ENCODE results near the gene FADS2. TPM values are rescaled to one million over a fixed set of nuclear protein-coding genes. Genes with fewer than 3 reads are reported as not detected.

FADS2 gene
- total and polyA plus RNA-seq, 10 of the 15 experiments (the other 5 are each of a cell fraction or from before 2014, with no cell fraction given), result 3.3 to 313 (median 149) TPM

DNA sequence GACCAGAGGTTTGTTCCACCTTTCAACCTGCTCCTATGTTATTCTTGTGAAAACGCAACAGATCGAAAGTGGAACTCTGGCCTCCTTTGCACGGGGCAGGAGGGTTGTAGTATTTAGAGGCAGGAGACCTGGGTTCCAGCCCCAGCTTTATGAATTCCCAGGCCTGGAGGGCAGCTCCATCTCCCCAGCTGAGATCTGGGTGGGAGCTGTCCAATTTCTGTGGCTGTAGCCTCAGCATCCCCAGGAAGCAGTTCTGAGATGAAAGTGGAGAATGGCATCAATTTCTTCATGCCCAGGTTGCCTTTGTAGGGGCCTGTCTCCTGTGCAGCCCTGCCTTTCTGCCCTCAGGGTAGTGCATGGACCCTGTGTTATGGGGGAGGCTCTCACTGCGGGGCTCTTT is 4.1 kb downstream of the FADS2 start:
- no peaks in the 10 kb centered on the region for H4K20me1 ChIP-seq (ENCODE audit: control insufficient read depth, insufficient read depth)
- FAIRE-seq (no peak), DNase-seq (ENCODE audit: low read depth, low spot score) (no peak), ATAC-seq (no peak)
- 70% methylated on average over 4 of the region's 4 CpGs for WGBS (ENCODE audit: insufficient coverage, insufficient replicate concordance, low lambda C conversion rate, missing lambda C conversion rate)
- H3K27me3 ChIP-seq (replicated peaks in 1 of 2; ENCODE audit: control insufficient read depth in 2 of 2, insufficient read depth in 2 of 2, low read length in 1 of 2), result no peaks in the 10 kb centered on the region
- H3K4me1 ChIP-seq (ENCODE audit: control insufficient read depth, insufficient read depth, low read length), result peaks cover 36% of the 10 kb centered on the region
- H3K9me3 ChIP-seq (replicated peaks; ENCODE audit: control insufficient read depth, insufficient read depth, low read length), result no peaks in the 10 kb centered on the region
- no peak overlapping the region for H2AFZ ChIP-seq (ENCODE audit: control insufficient read depth, low read depth, low read length)
- peaks cover 90% of the 10 kb centered on the region for H3K79me2 ChIP-seq (ENCODE audit: control insufficient read depth, insufficient read depth, low read length)
- peak overlapping the region; percentile 82 for H3K4me2 ChIP-seq (ENCODE audit: control insufficient read depth, insufficient read depth)
- no TSS peak for BruUV-seq (replicated peaks)
- peak overlapping the region; percentile 100 for H3K4me3 ChIP-seq
- in situ Hi-C loops (cut with MboI) (no loop called here), intact Hi-C loops (cut with micrococcal nuclease; ENCODE audit: unreplicated experiment) (no loop called here)
- peak overlapping the region; percentile 16; the same call in 1 of the 2 replicates for H3K9ac ChIP-seq (ENCODE audit: control insufficient read depth, insufficient read depth, low read length)
- ChIA-PET POLR2A (interaction anchor here (0.6 to 6.9 kb wide), 4 partner anchors 14 to 254 kb away, joined by 3 to 167 read pairs (median 12); partner anchors contain the start of gene FADS1), CTCF (interaction anchor here (0.6 to 2.0 kb wide), 6 partner anchors 14 to 278 kb away, joined by 3 to 6 read pairs (median 4); partner anchors contain the start of gene FTH1), SMC1A (ENCODE audit: uncharacterized antibody, unreplicated experiment) (interaction anchor here (2.0 to 6.2 kb wide), 3 partner anchors 16 to 38 kb away, joined by 9 to 67 read pairs (median 28); partner anchors contain the start of gene FADS1), RAD21 (ENCODE audit: unreplicated experiment) (interaction anchor here (0.9 to 6.9 kb wide), 2 partner anchors 17 to 35 kb away, joined by 3 to 48 read pairs; no protein-coding TSS in a partner anchor)
- peak overlapping the region; percentile 31; the same call in 1 of the 2 replicates for H3K27ac ChIP-seq (ENCODE audit: control insufficient read depth, insufficient read depth)
- H3K36me3 ChIP-seq (ENCODE audit: control insufficient read depth in 2 of 2, insufficient read depth in 2 of 2, low read length in 1 of 2), result peaks cover 0 to 9% of the 10 kb centered on the region in 2 experiments; a peak in 2 of 4 replicates
- TF ChIP-seq CHD2 (IDR thresholded peaks at IDR 0.05; ENCODE audit: borderline replicate concordance, low read depth, low read length), result no peak
- no peak for TF ChIP-seq POLR2AphosphoS2 (IDR thresholded peaks at IDR 0.05; ENCODE audit: low read depth, low read length)
- peak; percentile 59; the same call in 1 of the 2 replicates for TF ChIP-seq REST (IDR thresholded peaks at IDR 0.05; ENCODE audit: low read depth, low read length)

Data from GM12878 (cell line).